HepG2 (cell line): ENCODE results near the gene ATAD2B. TPM values are rescaled to one million over a fixed set of nuclear protein-coding genes. Genes with fewer than 3 reads are reported as not detected.
A peak's percentile ranks its signal among the peaks of the same experiment; 100 is the strongest.

Source experiments
- BHLHE40 ChIP-seq: IDR thresholded peaks from 2 replicates; pipeline ENCODE4 v1.6.1; 2011; ENCODE audit warnings: low read length, improper control_type of control experiment
- CREM ChIP-seq, 2 experiments: sonication (generic) in 1 of 2; formaldehyde crosslinking in 1 of 2; IDR thresholded peaks; 2 replicates each; pipeline versions ENCODE4 v1.4.0 to v1.6.1; 2016 to 2020; ENCODE audit warnings: antibody characterized with exemption in 1 of 2, mild to moderate bottlenecking in 1 of 2, missing genetic modification reagents in 1 of 2
- ELF3 ChIP-seq: IDR thresholded peaks from 2 replicates; pipeline ENCODE4 v1.6.1; 2016; ENCODE audit warnings: missing genetic modification reagents, missing compliant biosample characterization
- GABPA ChIP-seq, 2 experiments: IDR thresholded peaks; 2 replicates each; pipeline ENCODE4 v1.6.1; 2011 to 2016; ENCODE audit warnings: low read depth in 2 of 2, low read length in 1 of 2, missing biosample characterization in 1 of 2, missing genetic modification characterization in 1 of 2
- KAT2B ChIP-seq: fragments of 150-350 bp; IDR thresholded peaks from 2 replicates; pipeline ENCODE4 v1.6.1; 2014; ENCODE audit warnings: low read depth, low read length, borderline replicate concordance
- RAD51 ChIP-seq: fragments of 450-650 bp; IDR thresholded peaks from 2 replicates; pipeline ENCODE4 v1.6.1; 2016; ENCODE audit warnings: borderline replicate concordance
- STAG1 ChIP-seq: sonication (generic); formaldehyde crosslinking; IDR thresholded peaks from 2 replicates; pipeline ENCODE4 v1.4.0; 2020; ENCODE audit warnings: missing genetic modification reagents
- TEAD2 ChIP-seq: sonication (generic); formaldehyde crosslinking; IDR thresholded peaks from 2 replicates; pipeline ENCODE4 v1.9.0; 2021; ENCODE audit warnings: missing genetic modification reagents
- TEAD3 ChIP-seq: optimal IDR thresholded peaks from 2 replicates; pipeline ENCODE3; 2016; ENCODE audit warnings: borderline replicate concordance
- THAP11 ChIP-seq: IDR thresholded peaks from 2 replicates; pipeline ENCODE4 v1.6.1; 2016; ENCODE audit warnings: missing biosample characterization, missing genetic modification reagents
- TOPORS ChIP-seq: sonication (generic); formaldehyde crosslinking; IDR thresholded peaks from 2 replicates; pipeline ENCODE4 v1.8.0; 2023; ENCODE audit warnings: mild to moderate bottlenecking, missing genetic modification reagents
- ZNF180 ChIP-seq: sonication (generic); formaldehyde crosslinking; IDR thresholded peaks from 2 replicates; pipeline ENCODE4 v1.4.0; 2020; ENCODE audit warnings: low read depth, missing genetic modification reagents, borderline replicate concordance
- ZNF333 ChIP-seq: sonication (generic); formaldehyde crosslinking; IDR thresholded peaks from 2 replicates; pipeline ENCODE4 v1.4.0; 2020; ENCODE audit warnings: mild to moderate bottlenecking, missing genetic modification reagents, borderline replicate concordance
- ZNF501 ChIP-seq: sonication (generic); formaldehyde crosslinking; IDR thresholded peaks from 2 replicates; pipeline ENCODE4 v1.5.1; 2020; ENCODE audit warnings: mild to moderate bottlenecking, moderate library complexity, missing genetic modification reagents
- ZNF703 ChIP-seq: sonication (generic); formaldehyde crosslinking; IDR thresholded peaks from 2 replicates; pipeline ENCODE4 v1.5.1; 2020; ENCODE audit warnings: missing genetic modification reagents, mild to moderate bottlenecking, moderate library complexity, borderline replicate concordance
- polyA plus RNA-seq, 8 experiments: library from polyadenylated mRNA; depleted of rRNA in 3 of 8; stranded (reverse) in 7 of 8; unstranded in 1 of 8; fragments of >200 nt; fragmentation: Illumina TruSeq in 4 of 8; extraction: Trizol in 4 of 8; gene quantifications; 2 replicates each; pipeline versions ENCODE4 v1.2.1 to v1.2.3, GENCODE V29; 2011 to 2016; ENCODE audit warnings: low read depth in 4 of 8, missing spikeins in 1 of 8, mixed read lengths in 1 of 8; ENCODE audit not compliant: insufficient read depth in 1 of 8
- total RNA-seq, 5 experiments: library from RNA; depleted of rRNA; stranded (reverse); fragments of >200 nt; fragmentation: Illumina TruSeq; extraction: Trizol; gene quantifications; 2 replicates each; pipeline ENCODE4 v1.2.3, GENCODE V29; 2016; ENCODE audit warnings: low read depth in 1 of 5
- TF ChIP-seq, protein P1 (sequence below): sonication (generic); formaldehyde crosslinking; IDR thresholded peaks from 2 replicates; pipeline ENCODE4 v1.9.0; 2022; ENCODE audit warnings: missing genetic modification reagents, mild to moderate bottlenecking, borderline replicate concordance
- TF ChIP-seq, protein P2 (sequence below): sonication (generic); formaldehyde crosslinking; IDR thresholded peaks from 2 replicates; pipeline ENCODE4 v1.4.0; 2020; ENCODE audit warnings: missing genetic modification reagents
- TF ChIP-seq, protein P3 (sequence below): sonication (generic); formaldehyde crosslinking; IDR thresholded peaks from 2 replicates; pipeline ENCODE4 v1.4.0; 2020; ENCODE audit warnings: missing genetic modification reagents; ENCODE audit errors: not compliant biosample characterization
- TF ChIP-seq, protein P4 (sequence below): sonication (generic); formaldehyde crosslinking; IDR thresholded peaks from 2 replicates; pipeline ENCODE4 v1.5.0; 2020; ENCODE audit warnings: missing genetic modification reagents, mild to moderate bottlenecking, borderline replicate concordance

The ATAD2B gene
- total and polyA plus RNA-seq, 2 of the 13 experiments (the other 11 are each of a cell fraction or from before 2014, with no cell fraction given) = 5.3 to 22.2 TPM

DNA sequence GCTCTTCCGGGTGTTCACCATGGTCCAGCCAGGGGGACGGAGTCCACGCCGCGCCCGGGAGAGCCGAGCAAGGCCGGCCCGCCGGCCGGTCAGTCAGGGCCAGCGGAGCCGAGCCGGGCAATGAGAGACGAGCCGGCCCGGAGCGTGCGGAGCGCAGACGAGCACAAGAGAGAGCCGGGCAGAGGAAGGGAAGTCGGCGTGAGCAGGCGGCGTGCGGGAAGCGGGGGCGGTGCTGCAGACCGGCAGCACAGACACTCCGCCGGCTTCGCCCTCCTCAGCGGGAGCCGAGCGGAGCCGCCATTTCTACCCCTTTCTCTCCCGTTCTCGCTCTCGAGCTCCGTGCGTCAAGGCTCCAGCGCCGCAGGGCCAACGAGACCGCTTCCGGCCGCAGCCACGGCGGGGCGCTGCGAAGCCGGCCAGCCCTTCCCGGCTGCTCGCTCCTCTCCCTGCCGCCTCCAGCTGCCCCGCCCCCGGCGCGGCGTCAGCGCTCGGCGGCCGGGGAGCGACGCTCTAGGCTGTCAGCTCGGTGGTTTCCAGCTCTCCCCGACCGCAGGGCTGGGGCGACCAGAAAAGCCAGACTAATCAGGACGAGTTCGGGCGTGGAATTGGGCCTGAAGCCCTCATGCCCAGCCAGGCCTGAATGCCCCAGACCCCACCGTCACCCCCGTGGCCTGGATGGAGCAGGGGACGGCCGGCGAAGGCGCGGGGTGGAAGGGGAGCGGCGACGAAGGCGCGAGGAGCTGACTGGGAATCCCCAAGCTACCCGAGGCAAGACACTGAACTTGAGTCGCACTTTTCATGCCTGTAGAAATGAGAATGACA lies at the start of gene ATAD2B (continued):
- TF ChIP-seq, protein P1, sequence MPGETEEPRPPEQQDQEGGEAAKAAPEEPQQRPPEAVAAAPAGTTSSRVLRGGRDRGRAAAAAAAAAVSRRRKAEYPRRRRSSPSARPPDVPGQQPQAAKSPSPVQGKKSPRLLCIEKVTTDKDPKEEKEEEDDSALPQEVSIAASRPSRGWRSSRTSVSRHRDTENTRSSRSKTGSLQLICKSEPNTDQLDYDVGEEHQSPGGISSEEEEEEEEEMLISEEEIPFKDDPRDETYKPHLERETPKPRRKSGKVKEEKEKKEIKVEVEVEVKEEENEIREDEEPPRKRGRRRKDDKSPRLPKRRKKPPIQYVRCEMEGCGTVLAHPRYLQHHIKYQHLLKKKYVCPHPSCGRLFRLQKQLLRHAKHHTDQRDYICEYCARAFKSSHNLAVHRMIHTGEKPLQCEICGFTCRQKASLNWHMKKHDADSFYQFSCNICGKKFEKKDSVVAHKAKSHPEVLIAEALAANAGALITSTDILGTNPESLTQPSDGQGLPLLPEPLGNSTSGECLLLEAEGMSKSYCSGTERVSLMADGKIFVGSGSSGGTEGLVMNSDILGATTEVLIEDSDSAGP (CRISPR knock-in tag) = peak; percentile 95
- no peak for TF ChIP-seq KAT2B
- TF ChIP-seq ZNF180 = 0 out of 2 replicates have a peak, but pooled peaks have one; percentile 66
- TF ChIP-seq ELF3 = peak; percentile 86
- peak; percentile 93; the same call in 1 of the 2 replicates for TF ChIP-seq ZNF333 (CRISPR knock-in tag)
- peak; percentile 89 for TF ChIP-seq STAG1 (CRISPR knock-in tag)
- TF ChIP-seq, protein P2, sequence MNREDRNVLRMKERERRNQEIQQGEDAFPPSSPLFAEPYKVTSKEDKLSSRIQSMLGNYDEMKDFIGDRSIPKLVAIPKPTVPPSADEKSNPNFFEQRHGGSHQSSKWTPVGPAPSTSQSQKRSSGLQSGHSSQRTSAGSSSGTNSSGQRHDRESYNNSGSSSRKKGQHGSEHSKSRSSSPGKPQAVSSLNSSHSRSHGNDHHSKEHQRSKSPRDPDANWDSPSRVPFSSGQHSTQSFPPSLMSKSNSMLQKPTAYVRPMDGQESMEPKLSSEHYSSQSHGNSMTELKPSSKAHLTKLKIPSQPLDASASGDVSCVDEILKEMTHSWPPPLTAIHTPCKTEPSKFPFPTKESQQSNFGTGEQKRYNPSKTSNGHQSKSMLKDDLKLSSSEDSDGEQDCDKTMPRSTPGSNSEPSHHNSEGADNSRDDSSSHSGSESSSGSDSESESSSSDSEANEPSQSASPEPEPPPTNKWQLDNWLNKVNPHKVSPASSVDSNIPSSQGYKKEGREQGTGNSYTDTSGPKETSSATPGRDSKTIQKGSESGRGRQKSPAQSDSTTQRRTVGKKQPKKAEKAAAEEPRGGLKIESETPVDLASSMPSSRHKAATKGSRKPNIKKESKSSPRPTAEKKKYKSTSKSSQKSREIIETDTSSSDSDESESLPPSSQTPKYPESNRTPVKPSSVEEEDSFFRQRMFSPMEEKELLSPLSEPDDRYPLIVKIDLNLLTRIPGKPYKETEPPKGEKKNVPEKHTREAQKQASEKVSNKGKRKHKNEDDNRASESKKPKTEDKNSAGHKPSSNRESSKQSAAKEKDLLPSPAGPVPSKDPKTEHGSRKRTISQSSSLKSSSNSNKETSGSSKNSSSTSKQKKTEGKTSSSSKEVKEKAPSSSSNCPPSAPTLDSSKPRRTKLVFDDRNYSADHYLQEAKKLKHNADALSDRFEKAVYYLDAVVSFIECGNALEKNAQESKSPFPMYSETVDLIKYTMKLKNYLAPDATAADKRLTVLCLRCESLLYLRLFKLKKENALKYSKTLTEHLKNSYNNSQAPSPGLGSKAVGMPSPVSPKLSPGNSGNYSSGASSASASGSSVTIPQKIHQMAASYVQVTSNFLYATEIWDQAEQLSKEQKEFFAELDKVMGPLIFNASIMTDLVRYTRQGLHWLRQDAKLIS = peak; percentile 28; the same call in 1 of the 2 replicates
- TF ChIP-seq ZNF501 (CRISPR knock-in tag) = peak; percentile 83
- no peak; the same call in 1 of the 2 replicates for TF ChIP-seq CREM (IDR thresholded peaks at IDR 0.05)
- no peak for TF ChIP-seq CREM (CRISPR knock-in tag; IDR thresholded peaks at IDR 0.05)
- 0 out of 2 replicates have a peak, but pooled peaks have one; percentile 31 for TF ChIP-seq TEAD2 (CRISPR knock-in tag)
- TF ChIP-seq BHLHE40 = peak; percentile 9; the same call in 1 of the 2 replicates
- peak; percentile 97 for TF ChIP-seq TOPORS (CRISPR knock-in tag)
- TF ChIP-seq, protein P3, sequence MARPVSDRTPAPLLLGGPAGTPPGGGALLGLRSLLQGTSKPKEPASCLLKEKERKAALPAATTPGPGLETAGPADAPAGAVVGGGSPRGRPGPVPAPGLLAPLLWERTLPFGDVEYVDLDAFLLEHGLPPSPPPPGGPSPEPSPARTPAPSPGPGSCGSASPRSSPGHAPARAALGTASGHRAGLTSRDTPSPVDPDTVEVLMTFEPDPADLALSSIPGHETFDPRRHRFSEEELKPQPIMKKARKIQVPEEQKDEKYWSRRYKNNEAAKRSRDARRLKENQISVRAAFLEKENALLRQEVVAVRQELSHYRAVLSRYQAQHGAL (CRISPR knock-in tag) = peak; percentile 93
- peak; percentile 91 for TF ChIP-seq THAP11
- peak; percentile 74 for TF ChIP-seq TEAD3 (CRISPR knock-in tag)
- no peak for TF ChIP-seq RAD51
- TF ChIP-seq ZNF703 (CRISPR knock-in tag) = peak; percentile 83; the same call in 1 of the 2 replicates
- TF ChIP-seq, protein P4, sequence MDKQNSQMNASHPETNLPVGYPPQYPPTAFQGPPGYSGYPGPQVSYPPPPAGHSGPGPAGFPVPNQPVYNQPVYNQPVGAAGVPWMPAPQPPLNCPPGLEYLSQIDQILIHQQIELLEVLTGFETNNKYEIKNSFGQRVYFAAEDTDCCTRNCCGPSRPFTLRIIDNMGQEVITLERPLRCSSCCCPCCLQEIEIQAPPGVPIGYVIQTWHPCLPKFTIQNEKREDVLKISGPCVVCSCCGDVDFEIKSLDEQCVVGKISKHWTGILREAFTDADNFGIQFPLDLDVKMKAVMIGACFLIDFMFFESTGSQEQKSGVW (CRISPR knock-in tag) = no peak
- TF ChIP-seq GABPA (IDR thresholded peaks at IDR 0.05; ENCODE audit: low read depth, low read length) = no peak
- peak; percentile 61 for TF ChIP-seq GABPA (CRISPR knock-in tag; IDR thresholded peaks at IDR 0.05; ENCODE audit: low read depth)
